ENCODE results near the gene SMIM5.

GRCh38 chr17:75624714-75625345 lies 8.4 kb upstream of the SMIM5 start:
- no peak for TF ChIP-seq CTCF (IDR thresholded peaks at IDR 0.05)
- no peak for TF ChIP-seq ZFX (IDR thresholded peaks at IDR 0.05; ENCODE audit: borderline replicate concordance)

Measured in 22Rv1 (cell line).